ENCODE measurements around the gene HVCN1.

Gene HVCN1

DNA sequence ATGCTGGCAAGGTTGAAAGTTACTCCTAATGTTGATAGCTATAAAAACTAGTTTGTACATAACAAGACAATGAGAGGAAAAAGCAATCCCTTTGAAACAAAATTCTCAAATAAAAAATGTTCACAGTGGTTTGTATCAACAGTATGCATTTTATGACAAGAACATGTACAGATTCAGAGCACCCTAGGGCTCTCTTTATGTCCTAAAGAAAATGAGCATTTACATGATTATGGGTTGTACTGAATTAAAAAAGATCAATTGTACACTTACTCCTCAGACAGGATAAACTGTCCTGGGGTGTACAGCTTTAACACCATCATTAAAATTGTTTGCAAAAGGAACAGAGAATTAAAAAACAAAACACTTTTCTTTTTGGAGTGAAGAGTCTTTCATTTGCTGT lies 31.6 kb upstream of the HVCN1 start:
- TF ChIP-seq TCF12 (IDR thresholded peaks at IDR 0.05; ENCODE audit: low read depth) (no peak), NFIC (IDR thresholded peaks at IDR 0.05) (no peak), FOXM1 (IDR thresholded peaks at IDR 0.05; ENCODE audit: borderline replicate concordance, low read depth) (no peak), MAX (IDR thresholded peaks at IDR 0.05) (no peak), EP300 (IDR thresholded peaks at IDR 0.05; ENCODE audit: borderline replicate concordance) (no peak), ZBTB7A (IDR thresholded peaks at IDR 0.05; ENCODE audit: low read depth) (no peak), REST (IDR thresholded peaks at IDR 0.05; ENCODE audit: low read depth) (no peak), CREB1 (IDR thresholded peaks at IDR 0.05; ENCODE audit: low read depth) (no peak), EGR1 (IDR thresholded peaks at IDR 0.05) (no peak), TAF1 (IDR thresholded peaks at IDR 0.05; ENCODE audit: low read depth) (no peak), CEBPB (IDR thresholded peaks at IDR 0.05) (no peak), USF1 (IDR thresholded peaks at IDR 0.05) (no peak), YY1 (IDR thresholded peaks at IDR 0.05; ENCODE audit: low read depth) (no peak), RAD21 (IDR thresholded peaks at IDR 0.05; ENCODE audit: low read depth) (no peak), TEAD4 (IDR thresholded peaks at IDR 0.05) (no peak)

DNA sequence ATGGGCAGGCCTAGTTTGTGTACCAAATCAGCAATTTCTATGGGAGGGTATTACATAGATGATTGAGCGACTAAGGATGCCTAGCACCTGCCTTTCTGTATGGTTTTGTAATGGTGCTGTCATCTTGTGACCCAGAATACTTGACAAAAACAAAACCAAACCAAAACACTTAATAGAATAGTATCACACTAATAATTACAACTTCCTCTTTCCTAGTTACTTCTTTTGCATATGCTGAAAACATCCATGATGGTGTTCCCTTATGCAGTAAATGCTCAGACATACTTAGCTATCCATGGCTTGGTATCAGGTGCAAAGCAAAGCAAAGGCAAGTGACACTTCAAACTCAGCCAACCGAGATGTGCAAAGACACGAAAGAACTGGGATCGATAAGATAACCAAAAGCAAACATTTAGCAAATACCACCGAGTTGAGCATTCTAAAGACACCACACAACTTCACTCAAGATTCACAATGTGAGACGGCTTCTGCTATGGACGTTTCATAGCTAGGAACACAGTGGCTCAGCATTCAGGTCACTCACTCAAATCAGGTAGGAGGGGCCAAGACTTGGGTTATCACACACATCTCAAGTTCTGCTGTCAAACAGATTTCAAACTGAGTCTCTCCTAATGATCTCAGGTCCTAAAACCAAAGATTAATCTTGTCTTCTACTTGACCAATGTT lies 29.4 kb upstream of the HVCN1 start:
- TF ChIP-seq REST (IDR thresholded peaks at IDR 0.05; ENCODE audit: low read depth) (no peak), CEBPB (IDR thresholded peaks at IDR 0.05) (no peak), FOXM1 (IDR thresholded peaks at IDR 0.05; ENCODE audit: borderline replicate concordance, low read depth) (no peak), TEAD4 (IDR thresholded peaks at IDR 0.05) (no peak), ZBTB7A (IDR thresholded peaks at IDR 0.05; ENCODE audit: low read depth) (no peak), EGR1 (IDR thresholded peaks at IDR 0.05) (no peak), MAX (IDR thresholded peaks at IDR 0.05) (no peak), TAF1 (IDR thresholded peaks at IDR 0.05; ENCODE audit: low read depth) (no peak), USF1 (IDR thresholded peaks at IDR 0.05) (no peak), NFIC (IDR thresholded peaks at IDR 0.05) (no peak), RAD21 (IDR thresholded peaks at IDR 0.05; ENCODE audit: low read depth) (no peak), CREB1 (IDR thresholded peaks at IDR 0.05; ENCODE audit: low read depth) (no peak), EP300 (IDR thresholded peaks at IDR 0.05; ENCODE audit: borderline replicate concordance) (no peak), TCF12 (IDR thresholded peaks at IDR 0.05; ENCODE audit: low read depth) (no peak), YY1 (IDR thresholded peaks at IDR 0.05; ENCODE audit: low read depth) (no peak)

DNA sequence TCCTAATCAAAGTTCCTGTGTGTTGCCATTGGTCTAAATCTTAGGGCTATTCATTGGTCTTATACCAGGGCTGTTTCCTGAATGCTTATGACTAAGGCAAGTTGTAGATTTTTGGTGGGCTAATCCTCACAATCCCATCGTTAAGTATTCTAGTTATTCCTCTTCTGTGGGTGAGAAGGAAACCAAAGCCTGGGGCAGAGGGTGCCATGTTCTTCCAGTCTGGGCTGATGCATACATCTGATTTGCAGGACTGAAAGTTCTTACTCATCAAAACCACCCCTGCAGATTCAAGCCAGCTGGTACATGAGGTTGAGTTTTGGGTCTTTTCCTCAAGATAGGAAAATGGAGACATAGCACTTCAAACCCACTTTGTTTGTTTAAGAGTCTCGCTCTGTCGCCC lies 28.1 kb upstream of the HVCN1 start:
- TF ChIP-seq EGR1 (IDR thresholded peaks at IDR 0.05): no peak
- no peak for TF ChIP-seq CEBPB (IDR thresholded peaks at IDR 0.05)
- TF ChIP-seq TEAD4 (IDR thresholded peaks at IDR 0.05): no peak
- TF ChIP-seq ZBTB7A (IDR thresholded peaks at IDR 0.05; ENCODE audit: low read depth): no peak
- TF ChIP-seq TCF12 (IDR thresholded peaks at IDR 0.05; ENCODE audit: low read depth): no peak
- TF ChIP-seq CREB1 (IDR thresholded peaks at IDR 0.05; ENCODE audit: low read depth): no peak
- TF ChIP-seq REST (IDR thresholded peaks at IDR 0.05; ENCODE audit: low read depth): no peak
- TF ChIP-seq USF1 (IDR thresholded peaks at IDR 0.05): no peak
- TF ChIP-seq TAF1 (IDR thresholded peaks at IDR 0.05; ENCODE audit: low read depth): no peak
- no peak for TF ChIP-seq NFIC (IDR thresholded peaks at IDR 0.05)
- no peak for TF ChIP-seq YY1 (IDR thresholded peaks at IDR 0.05; ENCODE audit: low read depth)
- TF ChIP-seq FOXM1 (IDR thresholded peaks at IDR 0.05; ENCODE audit: borderline replicate concordance, low read depth): no peak
- no peak for TF ChIP-seq EP300 (IDR thresholded peaks at IDR 0.05; ENCODE audit: borderline replicate concordance)

All from Ishikawa (cell line).